GM21367 (cell line): ENCODE data around the gene SMYD3.

Experiments
- ATAC-seq: cut with Tn5 transposase; IDR thresholded peaks from one replicate; pipeline ENCODE4 v1.9.1; 2021; ENCODE audit not compliant: unreplicated experiment

Gene SMYD3

GRCh38 chr1:246281195-246281594 is 225.9 kb downstream of the SMYD3 start:
- no peak for ATAC-seq

DNA sequence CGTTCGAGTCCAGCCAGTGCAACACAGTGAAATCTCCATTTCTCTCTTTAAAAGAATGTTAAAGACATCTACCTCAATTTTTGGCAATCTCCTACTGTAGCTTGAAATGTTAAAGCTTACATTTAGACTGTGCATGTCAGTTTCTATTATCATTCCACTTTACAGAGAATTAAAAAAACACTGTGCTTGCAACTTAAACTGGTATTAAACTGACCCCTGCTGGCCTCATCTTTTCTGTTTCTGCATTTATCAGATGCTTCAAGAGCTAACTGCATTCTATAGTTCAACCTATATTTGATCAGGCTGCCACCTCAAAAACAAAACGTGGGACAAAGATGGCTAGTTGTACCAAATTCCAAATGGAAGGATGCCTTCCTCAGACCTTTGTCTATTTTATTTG is 226.5 kb downstream of the SMYD3 start:
- no peak for ATAC-seq

GRCh38 chr1:246279402-246279801 is 227.7 kb downstream of the SMYD3 start:
- no peak for ATAC-seq

DNA sequence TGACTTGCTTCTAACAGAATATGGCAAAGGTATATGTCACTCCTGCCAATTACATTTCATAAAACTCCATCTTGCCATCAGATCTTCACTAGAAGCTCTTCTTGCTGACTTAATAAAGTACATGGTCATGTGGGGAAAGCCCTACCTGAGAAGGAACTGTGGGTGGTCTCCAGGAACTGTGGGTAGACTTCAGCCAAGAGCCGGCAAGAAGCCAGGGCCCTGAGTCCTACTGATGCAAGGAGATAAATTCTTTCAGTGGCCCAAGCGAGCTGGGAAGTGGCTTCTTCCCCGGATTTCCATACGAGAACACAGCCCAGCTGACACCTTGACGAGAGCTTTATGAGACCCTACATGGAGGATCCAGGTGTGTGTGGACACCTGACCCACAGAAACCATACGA is 228.7 kb downstream of the SMYD3 start:
- no peak for ATAC-seq

DNA sequence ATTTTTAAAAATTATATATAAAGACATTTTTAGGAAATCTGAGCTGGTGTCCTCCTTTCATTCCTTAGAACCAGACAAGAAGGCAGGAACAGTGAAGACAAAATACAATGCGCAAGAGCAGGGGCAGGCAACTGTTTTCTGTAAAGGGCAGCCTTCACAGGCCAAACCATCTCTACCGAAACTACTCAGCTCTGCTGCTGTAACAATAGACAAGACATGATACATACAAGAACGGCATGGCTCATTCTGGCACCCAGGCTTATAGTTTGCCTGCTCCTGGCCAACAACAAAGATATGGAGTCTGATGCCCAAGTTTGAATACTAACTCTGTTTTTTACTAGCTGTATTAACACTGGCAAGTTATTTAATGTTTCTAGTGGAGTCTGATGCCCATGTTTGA is 232.0 kb downstream of the SMYD3 start:
- ATAC-seq: no peak

DNA sequence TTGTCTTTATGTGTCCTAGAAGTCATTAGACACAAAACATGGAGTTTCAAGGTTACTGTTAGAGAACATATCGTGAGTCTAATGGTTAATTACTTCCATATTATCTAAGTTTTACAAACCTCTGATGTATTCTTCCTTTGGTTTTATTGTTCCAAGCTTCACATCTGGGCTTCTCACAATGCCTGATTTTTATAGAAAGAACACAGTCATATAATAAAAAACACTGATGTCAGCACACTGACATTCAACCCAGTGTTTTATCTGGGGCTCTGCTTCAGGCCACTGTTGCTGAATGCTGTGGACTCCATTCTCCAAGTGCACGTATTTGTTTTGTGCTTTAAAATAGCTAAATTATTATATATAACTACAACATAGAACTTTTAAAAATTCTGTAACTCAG is 232.9 kb downstream of the SMYD3 start:
- ATAC-seq: no peak

DNA sequence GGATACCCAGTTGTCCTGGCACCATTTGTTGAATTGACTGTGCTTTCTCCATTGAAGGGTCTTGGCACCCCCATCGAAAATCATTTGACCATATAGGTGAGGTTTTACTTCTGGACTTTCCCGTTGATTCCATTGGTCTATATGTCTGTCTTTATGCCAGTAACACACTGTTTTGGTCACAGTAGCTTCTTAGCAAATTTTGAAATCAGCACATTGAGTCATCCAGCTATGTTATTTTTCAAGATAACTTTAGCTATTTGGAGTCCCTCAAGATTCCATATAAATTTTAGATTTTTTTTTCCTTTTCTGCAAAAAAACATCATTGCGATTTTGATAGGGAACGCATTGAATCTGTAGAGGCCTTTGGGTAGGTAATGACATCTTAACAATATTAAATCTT is 235.6 kb downstream of the SMYD3 start:
- no peak for ATAC-seq

- no peak for ATAC-seq
These were observed 236.8 kb downstream of the SMYD3 start for GRCh38 chr1:246270236-246270635.

DNA sequence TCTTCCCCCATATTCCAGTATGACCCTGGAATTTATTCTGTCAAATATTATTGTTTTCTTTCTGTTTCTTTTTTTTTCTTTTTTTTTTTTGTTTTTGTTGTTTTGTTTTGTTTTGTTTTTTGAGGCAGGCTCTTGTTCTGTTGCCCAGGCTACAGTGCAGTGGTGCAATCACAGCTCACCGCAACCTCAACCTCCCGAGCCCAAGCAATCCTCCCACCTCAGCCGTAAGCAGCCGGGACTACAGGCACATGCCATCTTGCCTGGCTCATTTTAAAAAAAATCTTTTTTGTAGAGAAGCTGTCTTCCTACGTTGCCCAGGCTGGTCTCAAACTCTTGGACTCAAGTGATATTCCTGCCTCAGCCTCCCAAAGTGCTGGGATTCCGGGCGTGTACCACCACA is 237.6 kb downstream of the SMYD3 start:
- no peak for ATAC-seq

DNA sequence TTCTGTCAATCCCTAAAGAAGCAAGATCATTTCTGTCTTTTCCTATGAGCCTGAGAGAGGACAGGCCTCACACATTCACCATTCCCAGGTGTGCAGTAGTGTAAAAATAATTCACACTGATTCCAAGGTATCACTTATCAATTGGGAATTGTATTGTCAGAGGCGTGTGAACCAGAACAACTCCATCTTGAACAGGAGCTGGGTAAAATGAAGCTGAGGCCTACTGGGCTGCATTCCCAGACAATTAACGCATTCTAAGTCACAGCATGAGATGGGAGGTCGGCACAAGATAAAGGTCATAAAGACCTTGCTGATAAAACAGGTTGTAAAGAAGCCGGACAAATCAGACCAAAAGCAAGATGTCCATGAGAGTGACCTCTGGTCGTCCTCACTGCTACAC is 239.2 kb downstream of the SMYD3 start:
- no peak for ATAC-seq

DNA sequence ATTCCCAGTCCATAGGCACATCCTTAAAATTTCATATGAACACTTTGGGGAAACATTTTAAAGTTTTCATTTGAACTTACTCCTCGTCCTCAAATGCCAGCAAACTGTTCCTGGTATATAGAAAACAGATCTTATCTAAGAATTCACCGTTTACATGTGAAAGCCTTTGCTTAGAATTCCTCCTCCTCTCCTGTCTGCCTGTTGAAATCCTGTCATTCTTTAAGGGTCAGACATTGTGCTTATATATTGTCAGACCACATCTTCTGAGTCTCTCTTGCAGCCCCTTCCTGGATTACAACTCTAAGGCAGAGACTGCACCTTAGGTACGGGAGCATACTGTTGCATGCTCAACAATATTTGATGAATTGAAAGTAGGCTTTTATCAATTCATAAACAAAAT is 239.7 kb downstream of the SMYD3 start:
- ATAC-seq: no peak

- no peak for ATAC-seq
These were observed 241.6 kb downstream of the SMYD3 start for GRCh38 chr1:246265481-246265880.

- ATAC-seq: no peak
These were observed 244.8 kb downstream of the SMYD3 start for GRCh38 chr1:246262281-246262680.

DNA sequence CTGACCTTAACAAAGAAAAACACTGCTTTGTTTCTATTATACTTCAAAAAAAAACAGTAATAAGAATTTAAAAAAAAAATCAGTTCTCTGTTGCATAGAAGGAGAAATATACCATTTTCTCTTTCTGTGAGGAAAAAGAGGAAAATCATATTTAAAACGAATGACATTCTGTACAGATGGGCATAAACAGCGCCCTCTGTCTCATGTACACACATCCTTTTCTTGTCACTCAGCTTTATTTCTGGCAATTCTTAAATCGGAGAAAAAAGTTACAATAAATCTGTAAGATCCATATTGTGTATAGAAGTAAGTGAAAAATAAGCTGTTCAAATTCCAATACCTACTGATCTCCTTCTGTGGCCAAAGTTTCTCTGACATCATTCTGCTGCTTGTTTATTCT is 245.4 kb downstream of the SMYD3 start:
- no peak for ATAC-seq

DNA sequence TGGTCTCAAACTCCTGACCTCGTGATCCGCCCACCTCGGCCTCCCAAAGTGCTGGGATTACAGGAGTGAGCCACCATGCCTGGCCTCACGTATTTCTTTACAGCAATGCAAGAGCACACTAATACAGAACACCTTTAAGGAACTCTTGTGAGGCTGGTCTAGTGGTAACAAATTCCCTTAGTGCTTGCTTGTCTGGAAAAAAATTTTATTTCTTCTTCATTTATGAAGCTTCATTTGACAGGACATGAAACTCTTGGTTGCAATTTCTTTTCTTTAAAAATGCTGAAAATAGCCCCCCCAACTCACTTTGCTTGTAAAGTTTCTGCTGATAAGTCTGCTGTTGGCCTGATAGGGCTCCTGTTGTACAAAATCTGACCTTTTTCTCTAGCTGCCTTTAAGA is 248.8 kb downstream of the SMYD3 start:
- no peak for ATAC-seq

DNA sequence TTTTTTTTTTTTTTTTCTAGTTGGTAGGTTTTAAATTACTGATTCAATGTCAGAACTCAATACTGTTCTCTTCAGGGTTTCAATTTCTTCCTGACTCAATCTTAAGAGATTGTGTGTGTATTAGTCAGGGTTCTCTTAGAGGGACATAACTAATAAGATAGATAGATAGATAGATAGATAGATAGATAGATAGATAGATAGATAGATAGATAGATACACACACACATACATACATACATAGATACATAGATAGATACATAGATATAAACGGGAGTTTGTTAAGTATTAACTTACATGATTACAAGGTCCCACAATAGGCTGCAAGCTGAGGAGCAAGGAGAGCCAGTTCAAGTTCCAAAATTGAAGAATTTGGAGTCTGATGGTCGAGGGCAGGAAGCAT is 251.3 kb downstream of the SMYD3 start:
- no peak for ATAC-seq

- ATAC-seq: no peak
These were observed 252.2 kb downstream of the SMYD3 start for GRCh38 chr1:246254854-246255253.

DNA sequence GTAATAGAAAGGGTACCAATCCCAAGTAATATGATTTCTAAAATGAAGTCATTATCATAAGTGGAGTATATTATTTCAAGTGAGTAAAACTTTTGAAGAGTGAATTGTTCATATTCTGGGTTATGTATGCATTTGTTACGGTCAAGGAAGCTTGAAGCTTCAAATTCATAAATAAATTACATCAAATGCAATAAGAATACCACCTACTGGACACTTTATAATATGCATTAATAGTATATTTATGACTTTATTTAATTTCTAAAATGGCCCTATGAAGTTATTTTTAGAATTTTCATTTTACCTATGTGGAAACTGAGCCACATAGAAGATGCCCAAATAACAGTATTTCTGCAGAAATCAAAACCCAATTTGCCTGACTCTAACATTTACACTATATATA is 260.6 kb downstream of the SMYD3 start:
- ATAC-seq: no peak

DNA sequence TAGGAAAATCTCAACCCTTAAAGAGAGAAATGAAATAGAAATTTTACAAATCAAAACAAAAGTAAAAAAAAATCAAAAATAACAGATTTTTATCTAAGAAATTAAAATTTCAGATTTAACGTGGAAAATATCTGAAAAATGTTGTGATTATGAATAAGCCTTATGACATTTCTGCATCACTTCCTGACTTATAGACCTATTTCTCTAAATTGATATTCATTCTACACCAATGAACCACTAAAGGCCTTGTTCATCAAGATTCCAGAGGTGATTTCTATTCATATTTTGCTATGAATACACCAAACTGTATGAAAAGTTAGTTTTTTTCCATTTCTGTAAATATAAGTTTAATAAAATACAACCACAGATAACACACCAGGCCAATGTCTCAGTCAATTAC is 261.5 kb downstream of the SMYD3 start:
- ATAC-seq: no peak

DNA sequence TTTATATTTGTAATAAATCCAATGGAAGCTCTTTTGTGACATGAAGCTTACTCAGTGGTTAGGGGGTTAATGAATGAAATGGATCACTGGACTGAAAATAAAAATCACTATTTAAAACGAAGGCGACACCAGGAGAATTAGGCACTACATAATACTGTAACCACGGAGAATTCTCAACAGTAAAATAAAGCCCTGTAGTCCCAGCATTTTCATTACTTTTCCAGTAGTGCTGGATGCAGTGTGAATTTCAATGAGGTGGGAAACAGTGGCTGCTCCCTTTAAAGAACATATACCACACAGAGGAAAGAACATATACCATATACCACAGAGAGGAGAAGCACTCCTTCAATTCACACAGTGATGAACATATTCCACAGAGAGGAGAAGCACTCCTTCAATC is 275.0 kb downstream of the SMYD3 start:
- ATAC-seq: no peak

DNA sequence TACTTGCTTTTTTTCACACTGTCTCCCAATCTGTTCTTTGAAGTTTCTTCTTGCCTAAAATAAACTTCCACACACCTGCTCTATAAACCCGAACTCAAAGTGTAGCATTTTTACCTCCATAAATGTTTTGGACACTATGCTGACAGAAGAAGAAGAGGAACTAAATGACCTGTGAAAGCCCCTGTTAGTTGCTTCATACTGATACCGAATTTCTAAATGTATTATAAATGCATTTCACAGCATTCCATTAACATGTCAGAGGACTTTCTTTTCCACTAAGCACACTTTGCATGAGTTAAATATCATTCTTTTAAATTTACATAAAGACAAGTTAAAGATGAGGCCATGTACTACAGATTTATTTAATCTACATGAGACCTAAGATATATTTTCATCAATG is 281.0 kb downstream of the SMYD3 start:
- no peak for ATAC-seq

GRCh38 chr1:246221485-246222255 is 285.4 kb downstream of the SMYD3 start:
- no peak for ATAC-seq

GRCh38 chr1:246220495-246221065 is 286.5 kb downstream of the SMYD3 start:
- no peak for ATAC-seq
